HG03378 (cell line): Measurements from ENCODE around the gene ZSWIM9.
"Not testable (repeated sequence)": the region's sequence is repeated elsewhere in the genome, so short reads cannot be mapped to it uniquely, and the experiment has no call there.

Experiments used
- ATAC-seq: cut with Tn5 transposase; IDR thresholded peaks from one replicate; pipeline ENCODE4 v1.9.1; 2021; ENCODE audit warnings: mild to moderate bottlenecking, moderate library complexity; ENCODE audit not compliant: unreplicated experiment

ZSWIM9 gene

GRCh38 chr19:48210005-48210404 lies 39.5 kb downstream of the ZSWIM9 start:
- no peak for ATAC-seq

- ATAC-seq, result no peak
These were observed 43.5 kb downstream of the ZSWIM9 start for GRCh38 chr19:48213959-48214358.

- no peak for ATAC-seq
These were observed 46.5 kb downstream of the ZSWIM9 start for GRCh38 chr19:48216933-48217332.

GRCh38 chr19:48218997-48219396 lies 48.5 kb downstream of the ZSWIM9 start:
- ATAC-seq, result no peak

GRCh38 chr19:48220784-48221183 lies 50.3 kb downstream of the ZSWIM9 start:
- ATAC-seq, result not testable (repeated sequence)

- ATAC-seq, result no peak
These were observed 51.1 kb downstream of the ZSWIM9 start for GRCh38 chr19:48221628-48222027.

- ATAC-seq, result no peak
These were observed 60.2 kb downstream of the ZSWIM9 start for GRCh38 chr19:48230555-48231129.

- no peak for ATAC-seq
These were observed 66.6 kb downstream of the ZSWIM9 start for GRCh38 chr19:48237057-48237456.

- ATAC-seq, result no peak
These were observed 68.6 kb downstream of the ZSWIM9 start for GRCh38 chr19:48239120-48239519.

GRCh38 chr19:48239582-48240141 lies 69.2 kb downstream of the ZSWIM9 start:
- ATAC-seq, result no peak

- ATAC-seq, result not testable (repeated sequence)
These were observed 71.3 kb downstream of the ZSWIM9 start for GRCh38 chr19:48241771-48242170.

- no peak for ATAC-seq
These were observed 73.8 kb downstream of the ZSWIM9 start for GRCh38 chr19:48244281-48244680.

GRCh38 chr19:48246101-48246500 lies 75.6 kb downstream of the ZSWIM9 start:
- no peak for ATAC-seq

GRCh38 chr19:48247212-48247611 lies 76.7 kb downstream of the ZSWIM9 start:
- no peak for ATAC-seq
